HepG2 (cell line): ENCODE measurements around the gene FAAP20. TPM values are rescaled to one million over a fixed set of nuclear protein-coding genes. Genes with fewer than 3 reads are reported as not detected.
A peak's percentile ranks its signal among the peaks of the same experiment; 100 is the strongest.

ENCODE experiments used
- CBX5 ChIP-seq: sonication (generic); formaldehyde crosslinking; IDR thresholded peaks from 2 replicates; pipeline ENCODE4 v1.4.0; 2020; ENCODE audit warnings: missing genetic modification reagents, borderline replicate concordance
- FOXP1 ChIP-seq, 2 experiments: fragments of 450-650 bp in 1 of 2; IDR thresholded peaks; 2 replicates each; pipeline ENCODE4 v1.6.1; 2017 to 2018; ENCODE audit warnings: antibody characterized with exemption in 1 of 2
- SSRP1 ChIP-seq: IDR thresholded peaks from 2 replicates; pipeline ENCODE4 v1.6.1; 2016; ENCODE audit warnings: control low read depth
- TRIM24 ChIP-seq: sonication (generic); formaldehyde crosslinking; IDR thresholded peaks from 2 replicates; pipeline ENCODE4 v1.8.0; 2022; ENCODE audit warnings: mild to moderate bottlenecking, missing genetic modification reagents
- ZBTB21 ChIP-seq: sonication (generic); formaldehyde crosslinking; IDR thresholded peaks from 2 replicates; pipeline ENCODE4 v1.4.0; 2020; ENCODE audit warnings: missing genetic modification reagents
- ZBTB7A ChIP-seq: sonication (generic); formaldehyde crosslinking; IDR thresholded peaks from 2 replicates; pipeline ENCODE4 v1.8.0; 2022; ENCODE audit warnings: mild to moderate bottlenecking, missing genetic modification reagents
- ZNF572 ChIP-seq: sonication (generic); formaldehyde crosslinking; IDR thresholded peaks from 2 replicates; pipeline ENCODE4 v1.5.1; 2020; ENCODE audit warnings: mild to moderate bottlenecking, missing genetic modification reagents
- ZNF703 ChIP-seq: sonication (generic); formaldehyde crosslinking; IDR thresholded peaks from 2 replicates; pipeline ENCODE4 v1.5.1; 2020; ENCODE audit warnings: missing genetic modification reagents, mild to moderate bottlenecking, moderate library complexity, borderline replicate concordance
- polyA plus RNA-seq, 8 experiments: library from polyadenylated mRNA; depleted of rRNA in 3 of 8; stranded (reverse) in 7 of 8; unstranded in 1 of 8; fragments of >200 nt; fragmentation: Illumina TruSeq in 4 of 8; extraction: Trizol in 4 of 8; gene quantifications; 2 replicates each; pipeline versions ENCODE4 v1.2.1 to v1.2.3, GENCODE V29; 2011 to 2016; ENCODE audit warnings: low read depth in 4 of 8, missing spikeins in 1 of 8, mixed read lengths in 1 of 8; ENCODE audit not compliant: insufficient read depth in 1 of 8
- total RNA-seq, 5 experiments: library from RNA; depleted of rRNA; stranded (reverse); fragments of >200 nt; fragmentation: Illumina TruSeq; extraction: Trizol; gene quantifications; 2 replicates each; pipeline ENCODE4 v1.2.3, GENCODE V29; 2016; ENCODE audit warnings: low read depth in 1 of 5
- TF ChIP-seq, protein P1 (sequence below): sonication (generic); formaldehyde crosslinking; IDR thresholded peaks from 2 replicates; pipeline ENCODE4 v1.5.1; 2020; ENCODE audit warnings: missing genetic modification reagents, mild to moderate bottlenecking, borderline replicate concordance
- TF ChIP-seq, protein P2 (sequence below): sonication (generic); formaldehyde crosslinking; IDR thresholded peaks from 2 replicates; pipeline ENCODE4 v1.8.0; 2022; ENCODE audit warnings: mild to moderate bottlenecking, missing genetic modification reagents; ENCODE audit not compliant: insufficient replicate concordance
- TF ChIP-seq, protein P3 (sequence below): sonication (generic); formaldehyde crosslinking; IDR thresholded peaks from 2 replicates; pipeline ENCODE4 v1.4.0; 2020; ENCODE audit warnings: mild to moderate bottlenecking, low read depth, missing genetic modification reagents
- TF ChIP-seq, protein P4 (sequence below): sonication (generic); formaldehyde crosslinking; IDR thresholded peaks from 2 replicates; pipeline ENCODE4 v1.4.0; 2020; ENCODE audit warnings: missing genetic modification reagents
- TF ChIP-seq, protein P5 (sequence below): sonication (generic); formaldehyde crosslinking; IDR thresholded peaks from 2 replicates; pipeline ENCODE4 v1.9.0; 2022; ENCODE audit warnings: low read depth, missing genetic modification reagents
- TF ChIP-seq, protein P6 (sequence below): sonication (generic); formaldehyde crosslinking; IDR thresholded peaks from 2 replicates; pipeline ENCODE4 v1.5.0; 2020; ENCODE audit warnings: mild to moderate bottlenecking, missing genetic modification reagents
- TF ChIP-seq, protein P7 (sequence below): sonication (generic); formaldehyde crosslinking; IDR thresholded peaks from 2 replicates; pipeline ENCODE4 v1.4.0; 2020; ENCODE audit warnings: mild to moderate bottlenecking, missing genetic modification reagents
- TF ChIP-seq, protein P8 (sequence below): sonication (generic); formaldehyde crosslinking; IDR thresholded peaks from 2 replicates; pipeline ENCODE4 v1.5.1; 2020; ENCODE audit warnings: mild to moderate bottlenecking, missing genetic modification reagents, borderline replicate concordance

FAAP20 gene
- total and polyA plus RNA-seq, 2 of the 13 experiments (the other 11 are each of a cell fraction or from before 2014, with no cell fraction given) = 9.6 to 10.8 TPM

DNA sequence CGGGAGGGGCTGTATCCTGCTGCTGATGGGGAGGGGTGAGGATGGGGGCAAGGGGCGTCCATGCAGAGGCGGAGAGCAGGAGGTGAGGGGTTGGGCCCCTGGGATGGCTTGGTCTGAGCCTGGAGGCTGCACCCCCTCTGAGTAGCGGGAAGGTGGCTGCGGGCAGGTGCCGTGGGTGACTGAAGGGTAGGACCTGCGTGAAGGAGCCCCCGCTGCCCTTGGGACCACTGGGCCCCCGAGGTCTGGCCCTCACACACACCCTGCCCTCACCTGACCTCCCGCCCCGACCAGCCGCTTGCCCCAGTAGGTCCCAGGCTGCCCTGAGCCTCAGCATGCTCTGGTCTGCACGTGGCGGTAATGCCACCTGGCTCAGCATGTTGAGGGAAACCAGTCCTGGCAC lies 20.8 kb upstream of the FAAP20 start (continued):
- TF ChIP-seq, protein P1, sequence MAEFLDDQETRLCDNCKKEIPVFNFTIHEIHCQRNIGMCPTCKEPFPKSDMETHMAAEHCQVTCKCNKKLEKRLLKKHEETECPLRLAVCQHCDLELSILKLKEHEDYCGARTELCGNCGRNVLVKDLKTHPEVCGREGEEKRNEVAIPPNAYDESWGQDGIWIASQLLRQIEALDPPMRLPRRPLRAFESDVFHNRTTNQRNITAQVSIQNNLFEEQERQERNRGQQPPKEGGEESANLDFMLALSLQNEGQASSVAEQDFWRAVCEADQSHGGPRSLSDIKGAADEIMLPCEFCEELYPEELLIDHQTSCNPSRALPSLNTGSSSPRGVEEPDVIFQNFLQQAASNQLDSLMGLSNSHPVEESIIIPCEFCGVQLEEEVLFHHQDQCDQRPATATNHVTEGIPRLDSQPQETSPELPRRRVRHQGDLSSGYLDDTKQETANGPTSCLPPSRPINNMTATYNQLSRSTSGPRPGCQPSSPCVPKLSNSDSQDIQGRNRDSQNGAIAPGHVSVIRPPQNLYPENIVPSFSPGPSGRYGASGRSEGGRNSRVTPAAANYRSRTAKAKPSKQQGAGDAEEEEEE = no peak
- TF ChIP-seq, protein P2, sequence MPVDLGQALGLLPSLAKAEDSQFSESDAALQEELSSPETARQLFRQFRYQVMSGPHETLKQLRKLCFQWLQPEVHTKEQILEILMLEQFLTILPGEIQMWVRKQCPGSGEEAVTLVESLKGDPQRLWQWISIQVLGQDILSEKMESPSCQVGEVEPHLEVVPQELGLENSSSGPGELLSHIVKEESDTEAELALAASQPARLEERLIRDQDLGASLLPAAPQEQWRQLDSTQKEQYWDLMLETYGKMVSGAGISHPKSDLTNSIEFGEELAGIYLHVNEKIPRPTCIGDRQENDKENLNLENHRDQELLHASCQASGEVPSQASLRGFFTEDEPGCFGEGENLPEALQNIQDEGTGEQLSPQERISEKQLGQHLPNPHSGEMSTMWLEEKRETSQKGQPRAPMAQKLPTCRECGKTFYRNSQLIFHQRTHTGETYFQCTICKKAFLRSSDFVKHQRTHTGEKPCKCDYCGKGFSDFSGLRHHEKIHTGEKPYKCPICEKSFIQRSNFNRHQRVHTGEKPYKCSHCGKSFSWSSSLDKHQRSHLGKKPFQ (CRISPR knock-in tag) = no peak
- TF ChIP-seq ZBTB7A (CRISPR knock-in tag) (peak; percentile 46; the same call in 1 of the 2 replicates), TRIM24 (CRISPR knock-in tag) (no peak), CBX5 (CRISPR knock-in tag) (no peak), SSRP1 (CRISPR knock-in tag) (no peak), ZNF572 (CRISPR knock-in tag) (no peak), ZBTB21 (CRISPR knock-in tag) (no peak), FOXP1 (IDR thresholded peaks at IDR 0.05) (no peak), FOXP1 (CRISPR knock-in tag; IDR thresholded peaks at IDR 0.05) (no peak), ZNF703 (CRISPR knock-in tag) (no peak)
- TF ChIP-seq, protein P3, sequence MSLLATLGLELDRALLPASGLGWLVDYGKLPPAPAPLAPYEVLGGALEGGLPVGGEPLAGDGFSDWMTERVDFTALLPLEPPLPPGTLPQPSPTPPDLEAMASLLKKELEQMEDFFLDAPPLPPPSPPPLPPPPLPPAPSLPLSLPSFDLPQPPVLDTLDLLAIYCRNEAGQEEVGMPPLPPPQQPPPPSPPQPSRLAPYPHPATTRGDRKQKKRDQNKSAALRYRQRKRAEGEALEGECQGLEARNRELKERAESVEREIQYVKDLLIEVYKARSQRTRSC (CRISPR knock-in tag) = no peak
- TF ChIP-seq, protein P4, sequence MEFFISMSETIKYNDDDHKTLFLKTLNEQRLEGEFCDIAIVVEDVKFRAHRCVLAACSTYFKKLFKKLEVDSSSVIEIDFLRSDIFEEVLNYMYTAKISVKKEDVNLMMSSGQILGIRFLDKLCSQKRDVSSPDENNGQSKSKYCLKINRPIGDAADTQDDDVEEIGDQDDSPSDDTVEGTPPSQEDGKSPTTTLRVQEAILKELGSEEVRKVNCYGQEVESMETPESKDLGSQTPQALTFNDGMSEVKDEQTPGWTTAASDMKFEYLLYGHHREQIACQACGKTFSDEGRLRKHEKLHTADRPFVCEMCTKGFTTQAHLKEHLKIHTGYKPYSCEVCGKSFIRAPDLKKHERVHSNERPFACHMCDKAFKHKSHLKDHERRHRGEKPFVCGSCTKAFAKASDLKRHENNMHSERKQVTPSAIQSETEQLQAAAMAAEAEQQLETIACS (CRISPR knock-in tag) = no peak
- TF ChIP-seq, protein P5, sequence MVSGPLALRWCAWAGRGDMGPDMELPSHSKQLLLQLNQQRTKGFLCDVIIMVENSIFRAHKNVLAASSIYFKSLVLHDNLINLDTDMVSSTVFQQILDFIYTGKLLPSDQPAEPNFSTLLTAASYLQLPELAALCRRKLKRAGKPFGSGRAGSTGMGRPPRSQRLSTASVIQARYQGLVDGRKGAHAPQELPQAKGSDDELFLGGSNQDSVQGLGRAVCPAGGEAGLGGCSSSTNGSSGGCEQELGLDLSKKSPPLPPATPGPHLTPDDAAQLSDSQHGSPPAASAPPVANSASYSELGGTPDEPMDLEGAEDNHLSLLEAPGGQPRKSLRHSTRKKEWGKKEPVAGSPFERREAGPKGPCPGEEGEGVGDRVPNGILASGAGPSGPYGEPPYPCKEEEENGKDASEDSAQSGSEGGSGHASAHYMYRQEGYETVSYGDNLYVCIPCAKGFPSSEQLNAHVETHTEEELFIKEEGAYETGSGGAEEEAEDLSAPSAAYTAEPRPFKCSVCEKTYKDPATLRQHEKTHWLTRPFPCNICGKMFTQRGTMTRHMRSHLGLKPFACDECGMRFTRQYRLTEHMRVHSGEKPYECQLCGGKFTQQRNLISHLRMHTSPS (CRISPR knock-in tag) = no peak
- TF ChIP-seq, protein P6, sequence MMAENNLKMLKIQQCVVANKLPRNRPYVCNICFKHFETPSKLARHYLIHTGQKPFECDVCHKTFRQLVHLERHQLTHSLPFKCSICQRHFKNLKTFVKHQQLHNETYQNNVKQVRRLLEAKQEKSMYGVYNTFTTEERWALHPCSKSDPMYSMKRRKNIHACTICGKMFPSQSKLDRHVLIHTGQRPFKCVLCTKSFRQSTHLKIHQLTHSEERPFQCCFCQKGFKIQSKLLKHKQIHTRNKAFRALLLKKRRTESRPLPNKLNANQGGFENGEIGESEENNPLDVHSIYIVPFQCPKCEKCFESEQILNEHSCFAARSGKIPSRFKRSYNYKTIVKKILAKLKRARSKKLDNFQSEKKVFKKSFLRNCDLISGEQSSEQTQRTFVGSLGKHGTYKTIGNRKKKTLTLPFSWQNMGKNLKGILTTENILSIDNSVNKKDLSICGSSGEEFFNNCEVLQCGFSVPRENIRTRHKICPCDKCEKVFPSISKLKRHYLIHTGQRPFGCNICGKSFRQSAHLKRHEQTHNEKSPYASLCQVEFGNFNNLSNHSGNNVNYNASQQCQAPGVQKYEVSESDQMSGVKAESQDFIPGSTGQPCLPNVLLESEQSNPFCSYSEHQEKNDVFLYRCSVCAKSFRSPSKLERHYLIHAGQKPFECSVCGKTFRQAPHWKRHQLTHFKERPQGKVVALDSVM = no peak
- TF ChIP-seq, protein P7, sequence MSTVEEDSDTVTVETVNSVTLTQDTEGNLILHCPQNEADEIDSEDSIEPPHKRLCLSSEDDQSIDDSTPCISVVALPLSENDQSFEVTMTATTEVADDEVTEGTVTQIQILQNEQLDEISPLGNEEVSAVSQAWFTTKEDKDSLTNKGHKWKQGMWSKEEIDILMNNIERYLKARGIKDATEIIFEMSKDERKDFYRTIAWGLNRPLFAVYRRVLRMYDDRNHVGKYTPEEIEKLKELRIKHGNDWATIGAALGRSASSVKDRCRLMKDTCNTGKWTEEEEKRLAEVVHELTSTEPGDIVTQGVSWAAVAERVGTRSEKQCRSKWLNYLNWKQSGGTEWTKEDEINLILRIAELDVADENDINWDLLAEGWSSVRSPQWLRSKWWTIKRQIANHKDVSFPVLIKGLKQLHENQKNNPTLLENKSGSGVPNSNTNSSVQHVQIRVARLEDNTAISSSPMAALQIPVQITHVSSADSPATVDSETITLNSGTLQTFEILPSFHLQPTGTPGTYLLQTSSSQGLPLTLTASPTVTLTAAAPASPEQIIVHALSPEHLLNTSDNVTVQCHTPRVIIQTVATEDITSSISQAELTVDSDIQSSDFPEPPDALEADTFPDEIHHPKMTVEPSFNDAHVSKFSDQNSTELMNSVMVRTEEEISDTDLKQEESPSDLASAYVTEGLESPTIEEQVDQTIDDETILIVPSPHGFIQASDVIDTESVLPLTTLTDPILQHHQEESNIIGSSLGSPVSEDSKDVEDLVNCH (CRISPR knock-in tag) = no peak
- TF ChIP-seq, protein P8, sequence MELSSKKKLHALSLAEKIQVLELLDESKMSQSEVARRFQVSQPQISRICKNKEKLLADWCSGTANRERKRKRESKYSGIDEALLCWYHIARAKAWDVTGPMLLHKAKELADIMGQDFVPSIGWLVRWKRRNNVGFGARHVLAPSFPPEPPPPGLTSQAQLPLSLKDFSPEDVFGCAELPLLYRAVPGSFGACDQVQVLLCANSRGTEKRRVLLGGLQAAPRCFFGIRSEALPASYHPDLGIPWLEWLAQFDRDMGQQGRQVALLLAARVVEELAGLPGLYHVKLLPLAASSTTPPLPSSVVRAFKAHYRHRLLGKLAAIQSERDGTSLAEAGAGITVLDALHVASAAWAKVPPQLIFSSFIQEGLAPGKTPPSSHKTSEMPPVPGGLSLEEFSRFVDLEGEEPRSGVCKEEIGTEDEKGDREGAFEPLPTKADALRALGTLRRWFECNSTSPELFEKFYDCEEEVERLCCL (CRISPR knock-in tag) = no peak
